Osteocyte (in vitro differentiated cells): Measurements from ENCODE around the gene ROR1. TPM values are rescaled to one million over a fixed set of nuclear protein-coding genes. Genes with fewer than 3 reads are reported as not detected.

Experiments used
- DNase-seq: peaks from one replicate; pipeline ENCODE4 v3.0.0; 2021; ENCODE audit warnings: mixed read lengths; ENCODE audit not compliant: unreplicated experiment; ENCODE audit errors: extremely low spot score
- H3K27ac Mint-ChIP-seq: one replicate; pipeline ENCODE4 v1.8.0; 2021; ENCODE audit warnings: mild to moderate bottlenecking, mixed read lengths; ENCODE audit not compliant: unreplicated experiment
- H3K27me3 Mint-ChIP-seq: one replicate; pipeline ENCODE4 v1.8.0; 2021; ENCODE audit warnings: mixed read lengths; ENCODE audit not compliant: unreplicated experiment
- H3K36me3 Mint-ChIP-seq: one replicate; pipeline ENCODE4 v1.8.0; 2021; ENCODE audit warnings: mixed read lengths; ENCODE audit not compliant: unreplicated experiment
- H3K4me1 Mint-ChIP-seq: one replicate; pipeline ENCODE4 v1.8.0; 2021; ENCODE audit warnings: mixed read lengths; ENCODE audit not compliant: unreplicated experiment
- H3K4me3 Mint-ChIP-seq: one replicate; pipeline ENCODE4 v1.8.0; 2021; ENCODE audit warnings: mild to moderate bottlenecking, moderate library complexity, mixed read lengths; ENCODE audit not compliant: unreplicated experiment
- H3K9me3 Mint-ChIP-seq: one replicate; pipeline ENCODE4 v1.8.0; 2021; ENCODE audit warnings: mixed read lengths; ENCODE audit not compliant: unreplicated experiment
- total RNA-seq: library from RNA; stranded (reverse); gene quantifications from 2 replicates; pipeline ENCODE4 v1.2.1, GENCODE V29; 2021
- TF ChIP-seq, protein P1 (sequence below): fragments of 200-600 bp; sonication (generic); IDR thresholded peaks from 2 replicates; pipeline ENCODE4 v1.5.0; 2021; ENCODE audit warnings: antibody characterized with exemption, mild to moderate bottlenecking, moderate library complexity

Gene ROR1
- total RNA-seq, 1 donor from 2014 or later, result 20.6 TPM

DNA sequence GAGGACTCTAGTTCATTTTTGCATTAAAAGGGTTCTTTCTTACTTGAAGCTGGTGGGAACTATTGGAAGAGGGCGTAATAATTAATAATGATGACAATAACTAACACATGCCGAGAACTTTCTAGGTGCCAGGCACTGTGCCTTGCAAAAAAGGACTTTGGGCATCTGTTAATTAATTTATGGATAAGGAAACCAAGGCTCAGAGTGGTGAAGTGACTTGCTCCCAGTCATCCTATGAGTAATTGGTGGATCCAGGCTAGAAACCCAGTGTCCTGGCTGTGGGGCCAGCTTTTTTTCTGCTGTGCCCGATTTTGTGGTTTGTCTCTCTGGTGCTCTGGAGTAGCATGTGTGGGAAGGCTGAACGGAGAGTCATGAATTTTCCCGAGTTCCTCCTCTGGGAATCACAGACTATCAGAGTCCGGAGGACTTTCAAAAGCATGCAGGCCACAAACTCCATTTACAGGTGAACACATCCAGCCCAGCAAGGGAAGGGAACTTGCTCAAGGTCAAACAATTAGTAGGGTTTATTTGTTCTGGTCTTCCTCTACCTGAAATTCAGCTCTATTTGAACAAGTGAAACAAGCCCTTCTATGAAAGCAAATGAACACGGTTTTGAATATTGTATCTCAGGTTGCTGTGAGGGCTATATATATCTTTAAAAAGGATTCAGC, 23.4 kb downstream of the ROR1 start:
- TF ChIP-seq, protein P1, sequence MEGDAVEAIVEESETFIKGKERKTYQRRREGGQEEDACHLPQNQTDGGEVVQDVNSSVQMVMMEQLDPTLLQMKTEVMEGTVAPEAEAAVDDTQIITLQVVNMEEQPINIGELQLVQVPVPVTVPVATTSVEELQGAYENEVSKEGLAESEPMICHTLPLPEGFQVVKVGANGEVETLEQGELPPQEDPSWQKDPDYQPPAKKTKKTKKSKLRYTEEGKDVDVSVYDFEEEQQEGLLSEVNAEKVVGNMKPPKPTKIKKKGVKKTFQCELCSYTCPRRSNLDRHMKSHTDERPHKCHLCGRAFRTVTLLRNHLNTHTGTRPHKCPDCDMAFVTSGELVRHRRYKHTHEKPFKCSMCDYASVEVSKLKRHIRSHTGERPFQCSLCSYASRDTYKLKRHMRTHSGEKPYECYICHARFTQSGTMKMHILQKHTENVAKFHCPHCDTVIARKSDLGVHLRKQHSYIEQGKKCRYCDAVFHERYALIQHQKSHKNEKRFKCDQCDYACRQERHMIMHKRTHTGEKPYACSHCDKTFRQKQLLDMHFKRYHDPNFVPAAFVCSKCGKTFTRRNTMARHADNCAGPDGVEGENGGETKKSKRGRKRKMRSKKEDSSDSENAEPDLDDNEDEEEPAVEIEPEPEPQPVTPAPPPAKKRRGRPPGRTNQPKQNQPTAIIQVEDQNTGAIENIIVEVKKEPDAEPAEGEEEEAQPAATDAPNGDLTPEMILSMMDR, result no peak
- H3K9me3 Mint-ChIP-seq, result no peaks in the 10 kb centered on the region
- H3K4me1 Mint-ChIP-seq, result peaks cover 28% of the 10 kb centered on the region
- H3K27ac Mint-ChIP-seq, result no peak overlapping the region
- H3K27me3 Mint-ChIP-seq, result no peaks in the 10 kb centered on the region
- DNase-seq, result no peak
- H3K36me3 Mint-ChIP-seq, result peaks cover 3% of the 10 kb centered on the region
- no peak overlapping the region for H3K4me3 Mint-ChIP-seq

DNA sequence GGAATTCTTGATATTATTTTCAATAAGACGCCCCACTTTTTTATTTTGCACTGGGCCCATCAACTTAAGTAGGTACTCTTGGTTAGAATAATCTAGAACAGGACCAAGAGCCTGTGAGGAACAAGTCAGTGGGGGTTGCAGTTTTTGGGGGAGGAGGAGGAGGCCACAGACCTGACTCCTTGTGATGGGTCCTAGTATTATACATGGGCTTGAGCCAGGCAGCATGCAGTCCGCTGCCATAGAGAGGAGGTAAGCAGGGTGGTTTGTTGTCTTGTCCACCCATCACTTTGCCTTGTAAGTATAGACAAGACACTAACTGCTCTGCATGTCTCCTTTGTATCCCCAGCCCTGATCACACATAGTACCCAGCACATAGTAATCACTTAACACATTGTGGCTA, 24.5 kb downstream of the ROR1 start:
- Mint-ChIP-seq H3K4me3 (no peak overlapping the region), H3K4me1 (peaks cover 28% of the 10 kb centered on the region), H3K36me3 (peaks cover 3% of the 10 kb centered on the region), H3K9me3 (no peaks in the 10 kb centered on the region), H3K27ac (no peak overlapping the region), H3K27me3 (no peaks in the 10 kb centered on the region)
- TF ChIP-seq, protein P1, result no peak
- DNase-seq, result no peak

DNA sequence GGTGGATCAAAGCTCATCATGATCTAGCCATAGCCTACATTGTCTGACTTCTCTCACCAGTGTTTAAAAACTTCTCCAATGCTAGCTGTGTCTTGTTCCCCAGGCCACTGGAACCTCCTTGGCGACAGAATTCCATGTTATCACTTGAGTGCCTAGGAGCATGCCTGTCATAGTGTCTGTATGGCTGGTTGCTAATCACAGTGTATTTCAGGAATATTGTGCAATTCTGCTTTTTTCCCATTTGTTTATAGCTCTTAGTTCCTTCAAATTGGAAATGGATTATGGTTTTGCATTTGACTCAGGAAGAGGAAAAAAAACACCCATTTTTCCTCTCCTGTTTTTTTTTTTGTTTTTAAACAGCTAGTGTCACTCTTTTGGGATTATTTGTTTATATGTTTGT, 25.5 kb downstream of the ROR1 start:
- no peaks in the 10 kb centered on the region for H3K9me3 Mint-ChIP-seq
- H3K27me3 Mint-ChIP-seq, result no peaks in the 10 kb centered on the region
- H3K4me3 Mint-ChIP-seq, result no peak overlapping the region
- DNase-seq, result no peak
- peaks cover 3% of the 10 kb centered on the region for H3K36me3 Mint-ChIP-seq
- H3K27ac Mint-ChIP-seq, result no peak overlapping the region
- TF ChIP-seq, protein P1, result no peak
- peaks cover 32% of the 10 kb centered on the region for H3K4me1 Mint-ChIP-seq

DNA sequence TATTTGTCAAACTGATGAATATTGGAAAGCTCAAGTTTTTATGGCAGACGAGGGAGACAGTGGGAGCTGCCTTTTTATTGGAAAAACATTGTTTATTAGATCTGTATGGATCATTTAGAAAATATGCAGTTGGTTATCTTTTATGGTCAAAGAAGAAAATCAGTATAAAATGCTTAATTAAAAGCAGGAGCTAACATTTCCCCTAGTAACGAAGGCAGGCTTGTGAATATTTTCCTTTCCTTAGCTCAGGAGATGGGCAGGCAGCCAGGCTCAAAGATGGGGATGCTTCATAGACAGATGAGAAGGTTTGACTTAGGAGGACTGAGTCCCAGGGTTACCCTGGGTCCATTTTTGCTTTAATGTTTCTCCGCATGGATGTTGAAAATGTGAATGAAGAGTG, 26.0 kb downstream of the ROR1 start:
- Mint-ChIP-seq H3K4me3 (no peak overlapping the region), H3K36me3 (peaks cover 3% of the 10 kb centered on the region), H3K27me3 (no peaks in the 10 kb centered on the region), H3K27ac (no peak overlapping the region), H3K9me3 (no peaks in the 10 kb centered on the region), H3K4me1 (peaks cover 27% of the 10 kb centered on the region)
- DNase-seq, result no peak
- TF ChIP-seq, protein P1, result no peak

DNA sequence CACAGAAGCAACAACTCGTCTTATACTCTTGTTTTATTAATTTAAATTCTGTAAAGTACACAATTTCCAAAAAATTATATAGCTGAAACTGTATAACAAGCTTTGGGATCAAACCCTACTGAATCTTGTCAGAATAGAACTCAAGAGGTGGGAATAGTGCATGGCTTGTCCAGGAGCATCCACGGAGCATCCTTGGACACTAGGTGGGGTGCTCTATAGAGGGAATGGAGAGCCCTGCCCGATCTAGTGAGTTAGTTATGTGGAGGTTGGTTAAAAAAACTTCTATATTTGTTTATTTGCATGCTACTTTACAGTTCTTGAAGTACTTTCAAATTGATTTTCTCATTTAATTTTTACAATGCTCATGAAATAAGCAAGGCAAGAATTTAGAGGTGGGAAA, 28.3 kb downstream of the ROR1 start:
- TF ChIP-seq, protein P1, result peak; percentile 18
- DNase-seq, result no peak
- H3K4me3 Mint-ChIP-seq, result no peak overlapping the region
- peaks cover 13% of the 10 kb centered on the region for H3K4me1 Mint-ChIP-seq
- H3K9me3 Mint-ChIP-seq, result no peaks in the 10 kb centered on the region
- H3K27ac Mint-ChIP-seq, result no peak overlapping the region
- no peaks in the 10 kb centered on the region for H3K27me3 Mint-ChIP-seq
- H3K36me3 Mint-ChIP-seq, result peaks cover 3% of the 10 kb centered on the region
